Activated CD8-positive, alpha-beta memory T cell treated with anti-CD3 and anti-CD28 coated beads, Interleukin-2, amount 50 U/mL, for 1 hour (primary cell): ENCODE results near the gene SMIM14.

Experiments used
- DNase-seq: peaks from one replicate; pipeline ENCODE4 v3.0.0-alpha.2; 2020; ENCODE audit errors: extremely low read depth

Gene SMIM14

DNA sequence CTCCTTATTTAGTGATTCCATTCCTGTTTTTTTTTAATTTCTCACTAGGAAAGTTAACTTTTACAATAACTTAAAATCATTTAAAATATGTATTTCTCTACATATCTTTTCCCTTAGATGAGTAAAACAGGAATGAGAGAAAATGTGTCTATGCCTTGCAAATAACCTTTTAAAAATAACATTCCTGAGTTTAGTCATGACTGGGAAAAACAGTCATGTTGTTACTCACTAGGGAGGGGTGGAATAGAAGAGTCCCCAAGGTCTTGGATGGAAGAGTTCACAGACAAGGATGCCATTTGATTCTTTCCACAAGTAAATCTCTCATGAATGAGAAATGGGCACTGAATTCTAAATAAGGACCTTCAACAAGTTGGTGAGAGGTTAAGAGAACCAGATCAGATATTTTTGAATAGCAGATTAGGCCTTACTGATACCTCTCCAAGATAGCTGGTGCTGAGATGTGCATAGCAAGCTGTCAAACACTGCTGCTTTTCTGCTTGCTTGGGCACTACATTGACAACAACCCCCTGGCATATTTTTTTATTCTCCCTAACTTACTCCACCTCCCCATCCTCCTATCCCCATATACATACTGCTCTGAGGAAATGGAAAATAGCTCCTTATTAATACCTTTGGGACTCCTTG, 136.5 kb downstream of the SMIM14 start:
- DNase-seq, result no peak

DNA sequence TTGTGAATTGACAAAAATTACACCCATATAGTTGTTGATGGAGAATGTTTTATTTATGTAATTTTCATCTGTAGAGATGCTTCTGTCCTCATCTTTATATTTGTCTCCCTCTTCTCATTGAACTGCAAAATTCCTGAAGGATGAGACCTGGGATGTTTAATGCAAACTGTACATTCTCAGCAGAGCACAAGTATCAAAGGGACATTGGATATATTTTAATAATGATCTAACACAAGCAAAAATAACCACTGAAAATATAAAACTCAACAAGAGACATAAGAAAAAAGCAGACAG, 140.0 kb downstream of the SMIM14 start:
- no peak for DNase-seq

DNA sequence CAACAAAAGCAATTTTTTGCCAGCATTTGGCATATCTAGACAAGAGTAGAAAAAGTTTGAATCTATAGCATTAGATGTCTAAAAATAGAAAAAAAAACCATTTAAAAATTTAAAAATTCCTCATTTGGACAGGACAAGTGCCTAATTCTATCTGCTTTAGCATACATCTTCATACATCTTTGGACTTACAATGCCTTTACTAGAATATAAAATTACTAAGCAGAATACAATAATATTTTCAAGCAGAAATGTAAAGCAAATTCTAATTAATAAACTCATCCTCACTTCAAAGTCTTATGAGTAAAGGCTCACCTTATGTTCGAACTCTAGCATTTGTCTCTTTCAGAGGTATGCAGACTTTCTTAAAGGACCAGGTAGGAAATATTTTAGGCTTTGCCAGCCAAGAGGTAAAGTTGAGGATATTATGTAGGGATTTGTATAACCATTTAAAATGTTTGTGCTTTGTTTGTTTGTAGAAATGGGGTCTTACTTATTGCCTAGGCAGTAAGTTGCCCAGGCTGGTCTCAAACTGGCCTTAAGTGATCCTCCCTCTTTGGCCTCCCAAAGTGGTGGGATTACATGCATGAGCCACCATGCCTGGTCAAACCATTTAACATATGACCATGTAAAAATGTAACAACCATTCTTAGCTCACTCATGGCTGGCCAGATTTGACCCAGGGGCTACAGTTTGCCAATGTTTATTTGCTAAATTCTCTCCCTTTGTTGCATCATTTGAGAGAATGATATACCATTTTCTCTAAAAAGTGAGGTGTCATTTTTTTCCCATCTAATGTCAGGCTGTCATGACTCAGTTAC, 140.5 kb downstream of the SMIM14 start:
- no peak for DNase-seq
